RWPE1 (cell line): Measurements from ENCODE around the gene AP5S1.

Experiments used
- CTCF ChIA-PET: fragments of 350-600 bp; sonication (Branson Sonifier 250); formaldehyde crosslinking; extraction: SDS; loops from one replicate; lab custom pipeline; 2021; lab: Yijun Ruan, JAX
- POLR2A ChIA-PET: fragments of 400-600 bp; formaldehyde crosslinking; extraction: SDS; loops from one replicate; lab custom pipeline; 2020; ENCODE audit warnings: antibody characterized with exemption; ENCODE audit not compliant: low non-redundant PET; lab: Yijun Ruan, JAX
- DNase-seq: peaks from one replicate; pipeline ENCODE4 v3.0.0; 2012; ENCODE audit warnings: low spot score
- H3K27ac ChIP-seq: fragments of 450-650 bp; 2 replicates; pipeline ENCODE4 v1.5.1; 2017
- CTCF ChIP-seq: fragments of 450-650 bp; conservative IDR thresholded peaks from 2 replicates; pipeline ENCODE4 v1.5.1; 2017; ENCODE audit warnings: low read depth, mild to moderate bottlenecking

The AP5S1 gene

GRCh38 chr20:3812975-3813847, 7.1 kb upstream of the AP5S1 start:
- DNase-seq, result no peak
- CTCF ChIA-PET, result interaction anchor here (0.7 to 1.2 kb wide), 3 partner anchors 18 to 42 kb away, joined by 4 to 9 read pairs (median 4); no protein-coding TSS in a partner anchor

DNA sequence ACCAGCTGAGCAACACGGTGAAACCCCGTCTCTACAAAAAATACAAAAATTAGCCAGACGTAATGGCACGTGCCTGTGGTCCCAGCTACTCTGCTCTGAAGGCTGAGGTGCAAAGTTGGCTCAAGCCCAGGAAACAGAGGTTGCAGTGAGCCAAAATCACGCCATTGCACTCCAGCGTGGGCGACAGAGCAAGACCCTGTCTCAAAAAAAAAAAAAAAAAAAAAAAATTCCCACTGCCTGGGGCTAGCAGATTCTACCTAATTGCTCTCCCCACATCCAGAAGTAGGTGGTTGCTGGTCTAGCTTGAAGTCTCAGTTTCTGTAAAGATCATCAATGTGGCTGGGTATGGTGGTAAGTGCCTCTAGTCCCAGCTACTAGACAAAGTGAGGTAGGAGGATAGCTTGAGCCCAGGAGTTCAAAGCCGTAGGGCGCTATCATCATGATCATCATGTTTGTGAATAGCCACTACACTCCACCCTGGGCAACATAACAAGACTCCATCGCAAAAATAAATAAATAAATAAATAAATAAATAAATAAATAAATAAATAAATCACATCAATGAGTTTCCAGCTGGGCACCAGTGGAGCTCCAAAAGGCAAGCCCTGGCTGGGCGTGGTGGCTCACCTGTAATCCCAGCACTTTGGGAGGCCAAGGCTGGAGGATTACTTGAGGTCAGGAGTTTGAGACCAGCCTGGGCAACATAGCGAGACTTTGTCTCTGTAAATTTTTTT, 6.3 kb upstream of the AP5S1 start:
- ChIA-PET POLR2A (interaction anchor here (0.7 kb wide), 2 partner anchors 23 to 336 kb away, joined by 3 read pairs; no protein-coding TSS in a partner anchor), CTCF (interaction anchor here (0.6 to 1.1 kb wide), 2 partner anchors 18 to 330 kb away, joined by 3 to 4 read pairs; no protein-coding TSS in a partner anchor)
- H3K27ac ChIP-seq, result peak overlapping the region; percentile 100
- no peak for TF ChIP-seq CTCF
- no peak for DNase-seq

More at GRCh38 chr20:3812975-3813847, 7.1 kb upstream of the AP5S1 start:
- H3K27ac ChIP-seq, result peak overlapping the region; percentile 100
- TF ChIP-seq CTCF, result no peak
- POLR2A ChIA-PET, result no interaction called here

GRCh38 chr20:3814928-3815495, 5.3 kb upstream of the AP5S1 start:
- no peak for DNase-seq
- ChIA-PET CTCF (no interaction called here), POLR2A (interaction anchor here (0.6 to 0.7 kb wide), 2 partner anchors 30 to 337 kb away, joined by 3 to 11 read pairs; no protein-coding TSS in a partner anchor)
- TF ChIP-seq CTCF, result no peak
- peak overlapping the region; percentile 28 for H3K27ac ChIP-seq

GRCh38 chr20:3815703-3816315, 4.5 kb upstream of the AP5S1 start:
- ChIA-PET CTCF (no interaction called here), POLR2A (no interaction called here)
- no peak for TF ChIP-seq CTCF
- H3K27ac ChIP-seq, result peak overlapping the region; percentile 28
- no peak for DNase-seq

DNA sequence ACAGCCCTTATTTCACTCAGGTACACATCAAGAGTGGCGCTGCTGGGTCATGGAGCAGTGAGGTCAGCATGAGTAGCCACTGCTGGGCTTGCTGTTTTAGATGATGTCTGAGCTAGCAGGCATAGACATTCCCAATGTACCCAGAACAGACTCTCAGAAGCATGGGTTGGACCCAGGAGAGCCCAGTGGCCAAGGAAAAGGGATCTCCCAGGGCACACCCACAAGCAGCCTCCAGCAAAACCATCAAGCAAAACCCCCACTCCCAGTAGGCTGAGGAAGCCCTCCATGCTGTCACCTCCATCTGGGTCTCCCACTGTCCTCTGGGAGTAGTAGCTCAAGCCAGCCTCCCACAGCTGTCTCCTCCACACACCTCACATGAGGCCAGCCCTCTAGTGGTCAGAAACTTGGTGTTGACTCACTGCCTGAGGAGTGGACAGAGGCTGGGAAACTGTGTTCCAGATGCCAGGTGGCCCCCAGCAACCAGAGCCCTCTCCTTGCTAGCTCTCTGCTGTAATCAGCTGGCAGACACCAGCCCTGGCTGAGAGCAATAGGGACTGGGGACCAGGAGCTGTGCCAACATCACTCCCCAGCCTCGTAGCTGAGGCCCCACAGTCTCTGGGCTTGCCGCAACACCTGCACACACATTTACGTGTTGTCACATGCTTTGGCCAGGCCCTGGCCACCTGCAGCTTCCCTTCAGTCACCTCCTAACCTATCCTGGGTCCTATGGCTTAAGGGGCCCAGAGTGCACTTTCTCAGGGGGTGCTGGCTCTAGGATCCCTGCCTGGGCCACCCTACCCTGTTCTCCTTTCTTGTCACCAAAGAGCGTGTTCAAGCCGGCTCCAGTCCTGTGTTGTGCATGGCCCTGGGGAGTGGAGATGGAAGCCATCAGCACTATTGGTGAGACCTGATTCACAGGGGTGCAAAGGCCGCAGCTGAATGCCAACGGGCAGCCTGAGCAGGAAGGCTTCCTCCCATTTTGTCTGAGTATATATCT, 1.9 kb upstream of the AP5S1 start:
- CTCF ChIA-PET, result interaction anchor here (0.6 to 3.1 kb wide), 14 partner anchors 9 to 548 kb away, joined by 3 to 17 read pairs (median 4); partner anchors contain the start of gene CDC25B
- TF ChIP-seq CTCF, result peak; percentile 77
- POLR2A ChIA-PET, result interaction anchor here (0.6 to 1.2 kb wide), 5 partner anchors 9 to 375 kb away, joined by 3 to 6 read pairs (median 4); no protein-coding TSS in a partner anchor
- DNase-seq, result peak; percentile 58
- H3K27ac ChIP-seq, result peak overlapping the region; percentile 96
